Measurements from ENCODE around the gene LRRC4C.

DNA sequence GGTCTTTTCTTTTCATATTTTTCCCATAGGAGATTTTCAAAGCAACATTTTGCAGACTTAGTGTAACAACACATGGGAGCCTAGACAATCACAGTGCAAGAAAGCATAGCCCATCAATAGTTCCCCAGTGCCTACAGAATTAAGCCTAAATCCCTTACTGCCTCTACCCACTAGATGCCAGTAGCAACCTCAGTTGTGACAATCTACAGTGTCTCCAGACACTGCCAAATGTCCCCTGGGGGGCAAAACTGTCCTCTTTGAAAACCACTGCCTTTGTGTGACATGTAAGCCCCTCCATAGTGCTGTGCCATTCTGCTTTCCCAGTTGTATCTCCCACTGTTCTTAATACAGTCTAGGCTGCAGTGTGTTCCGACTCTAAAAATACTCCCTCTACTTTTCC lies 1329.0 kb downstream of the LRRC4C start:
- TF ChIP-seq, protein P1, sequence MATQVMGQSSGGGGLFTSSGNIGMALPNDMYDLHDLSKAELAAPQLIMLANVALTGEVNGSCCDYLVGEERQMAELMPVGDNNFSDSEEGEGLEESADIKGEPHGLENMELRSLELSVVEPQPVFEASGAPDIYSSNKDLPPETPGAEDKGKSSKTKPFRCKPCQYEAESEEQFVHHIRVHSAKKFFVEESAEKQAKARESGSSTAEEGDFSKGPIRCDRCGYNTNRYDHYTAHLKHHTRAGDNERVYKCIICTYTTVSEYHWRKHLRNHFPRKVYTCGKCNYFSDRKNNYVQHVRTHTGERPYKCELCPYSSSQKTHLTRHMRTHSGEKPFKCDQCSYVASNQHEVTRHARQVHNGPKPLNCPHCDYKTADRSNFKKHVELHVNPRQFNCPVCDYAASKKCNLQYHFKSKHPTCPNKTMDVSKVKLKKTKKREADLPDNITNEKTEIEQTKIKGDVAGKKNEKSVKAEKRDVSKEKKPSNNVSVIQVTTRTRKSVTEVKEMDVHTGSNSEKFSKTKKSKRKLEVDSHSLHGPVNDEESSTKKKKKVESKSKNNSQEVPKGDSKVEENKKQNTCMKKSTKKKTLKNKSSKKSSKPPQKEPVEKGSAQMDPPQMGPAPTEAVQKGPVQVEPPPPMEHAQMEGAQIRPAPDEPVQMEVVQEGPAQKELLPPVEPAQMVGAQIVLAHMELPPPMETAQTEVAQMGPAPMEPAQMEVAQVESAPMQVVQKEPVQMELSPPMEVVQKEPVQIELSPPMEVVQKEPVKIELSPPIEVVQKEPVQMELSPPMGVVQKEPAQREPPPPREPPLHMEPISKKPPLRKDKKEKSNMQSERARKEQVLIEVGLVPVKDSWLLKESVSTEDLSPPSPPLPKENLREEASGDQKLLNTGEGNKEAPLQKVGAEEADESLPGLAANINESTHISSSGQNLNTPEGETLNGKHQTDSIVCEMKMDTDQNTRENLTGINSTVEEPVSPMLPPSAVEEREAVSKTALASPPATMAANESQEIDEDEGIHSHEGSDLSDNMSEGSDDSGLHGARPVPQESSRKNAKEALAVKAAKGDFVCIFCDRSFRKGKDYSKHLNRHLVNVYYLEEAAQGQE (IDR thresholded peaks at IDR 0.05; ENCODE audit: low read depth) = no peak
- no peak for TF ChIP-seq CREB1 (IDR thresholded peaks at IDR 0.05; ENCODE audit: low read depth)
- no peak for TF ChIP-seq YY1 (IDR thresholded peaks at IDR 0.05; ENCODE audit: low read depth)
- TF ChIP-seq, protein P2, sequence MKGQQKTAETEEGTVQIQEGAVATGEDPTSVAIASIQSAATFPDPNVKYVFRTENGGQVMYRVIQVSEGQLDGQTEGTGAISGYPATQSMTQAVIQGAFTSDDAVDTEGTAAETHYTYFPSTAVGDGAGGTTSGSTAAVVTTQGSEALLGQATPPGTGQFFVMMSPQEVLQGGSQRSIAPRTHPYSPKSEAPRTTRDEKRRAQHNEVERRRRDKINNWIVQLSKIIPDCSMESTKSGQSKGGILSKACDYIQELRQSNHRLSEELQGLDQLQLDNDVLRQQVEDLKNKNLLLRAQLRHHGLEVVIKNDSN (IDR thresholded peaks at IDR 0.05) = no peak
